ENCODE results near the gene CLEC4C.

GRCh38 chr12:7751394-7751793, 4.2 kb upstream of the CLEC4C start:
- no peak for TF ChIP-seq TAF1 (IDR thresholded peaks at IDR 0.05; ENCODE audit: low read depth, low read length)
- TF ChIP-seq POLR2A (IDR thresholded peaks at IDR 0.05; ENCODE audit: low read depth, low read length): no peak
